ENCODE results near the gene OR51B4.

Gene OR51B4

DNA sequence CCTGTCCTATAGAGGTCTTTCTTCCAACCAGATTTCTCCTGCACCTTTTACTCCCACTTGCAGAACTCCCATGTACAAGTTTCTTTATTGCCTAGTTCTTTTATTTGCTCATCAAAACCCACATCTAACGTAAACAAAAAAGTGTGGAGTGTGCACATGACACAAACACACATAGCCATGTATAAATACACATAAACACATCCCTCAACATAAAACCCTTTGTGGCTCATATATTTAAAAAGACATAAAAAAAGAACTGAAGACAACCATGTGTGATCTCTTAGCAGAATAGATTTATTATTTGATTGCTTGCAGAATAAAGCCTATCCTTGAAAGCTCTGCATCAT, 48.9 kb downstream of the OR51B4 start:
- no peak overlapping the region for H3K4me3 ChIP-seq (ENCODE audit: low read depth, low read length)
- TF ChIP-seq, protein P1, sequence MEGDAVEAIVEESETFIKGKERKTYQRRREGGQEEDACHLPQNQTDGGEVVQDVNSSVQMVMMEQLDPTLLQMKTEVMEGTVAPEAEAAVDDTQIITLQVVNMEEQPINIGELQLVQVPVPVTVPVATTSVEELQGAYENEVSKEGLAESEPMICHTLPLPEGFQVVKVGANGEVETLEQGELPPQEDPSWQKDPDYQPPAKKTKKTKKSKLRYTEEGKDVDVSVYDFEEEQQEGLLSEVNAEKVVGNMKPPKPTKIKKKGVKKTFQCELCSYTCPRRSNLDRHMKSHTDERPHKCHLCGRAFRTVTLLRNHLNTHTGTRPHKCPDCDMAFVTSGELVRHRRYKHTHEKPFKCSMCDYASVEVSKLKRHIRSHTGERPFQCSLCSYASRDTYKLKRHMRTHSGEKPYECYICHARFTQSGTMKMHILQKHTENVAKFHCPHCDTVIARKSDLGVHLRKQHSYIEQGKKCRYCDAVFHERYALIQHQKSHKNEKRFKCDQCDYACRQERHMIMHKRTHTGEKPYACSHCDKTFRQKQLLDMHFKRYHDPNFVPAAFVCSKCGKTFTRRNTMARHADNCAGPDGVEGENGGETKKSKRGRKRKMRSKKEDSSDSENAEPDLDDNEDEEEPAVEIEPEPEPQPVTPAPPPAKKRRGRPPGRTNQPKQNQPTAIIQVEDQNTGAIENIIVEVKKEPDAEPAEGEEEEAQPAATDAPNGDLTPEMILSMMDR (IDR thresholded peaks at IDR 0.05; ENCODE audit: low read depth, low read length, missing control alignments): no peak
- no peak for DNase-seq (ENCODE audit: low read depth)
- in situ Hi-C loops (cut with HindIII; ENCODE audit: low sequenced_read_pairs): no loop called here

DNA sequence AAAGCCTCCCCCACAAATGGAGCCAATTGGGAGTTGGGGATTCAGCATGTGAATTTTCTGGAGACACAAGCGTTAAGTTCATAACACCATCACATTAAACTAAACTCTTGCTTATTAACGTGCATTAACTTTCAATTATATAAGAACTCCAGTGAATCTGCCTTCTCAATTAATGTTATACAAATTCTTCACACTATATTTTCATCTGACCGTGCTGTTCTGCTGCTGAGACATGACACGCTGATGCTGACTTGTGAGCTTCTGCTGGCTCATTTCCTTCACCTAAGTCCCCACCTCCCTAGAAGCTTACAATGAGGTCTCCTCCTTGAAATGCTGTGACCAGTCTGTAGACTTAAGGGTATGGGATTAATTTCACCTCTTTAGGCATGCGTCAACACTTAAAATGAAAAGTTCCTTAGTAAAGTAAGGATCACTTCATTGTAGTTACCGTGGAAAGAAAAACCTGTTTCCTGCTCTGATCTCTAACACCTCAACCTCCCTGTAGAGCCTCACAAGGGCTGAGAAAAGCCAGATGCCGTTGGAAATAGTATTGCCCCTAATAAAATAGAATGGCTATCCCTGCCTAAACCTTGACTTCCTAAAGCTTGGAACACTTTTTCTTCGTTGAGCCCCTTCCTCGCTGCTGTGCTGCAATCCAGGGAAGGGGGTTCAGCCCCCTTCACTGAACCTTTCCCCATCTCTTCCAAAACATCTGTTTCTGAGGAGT, 49.4 kb downstream of the OR51B4 start:
- DNase-seq (ENCODE audit: low read depth): no peak
- TF ChIP-seq, protein P1 (IDR thresholded peaks at IDR 0.05; ENCODE audit: low read depth, low read length, missing control alignments): no peak
- in situ Hi-C loops (cut with HindIII; ENCODE audit: low sequenced_read_pairs): no loop called here
- no peak overlapping the region for H3K4me3 ChIP-seq (ENCODE audit: low read depth, low read length)

DNA sequence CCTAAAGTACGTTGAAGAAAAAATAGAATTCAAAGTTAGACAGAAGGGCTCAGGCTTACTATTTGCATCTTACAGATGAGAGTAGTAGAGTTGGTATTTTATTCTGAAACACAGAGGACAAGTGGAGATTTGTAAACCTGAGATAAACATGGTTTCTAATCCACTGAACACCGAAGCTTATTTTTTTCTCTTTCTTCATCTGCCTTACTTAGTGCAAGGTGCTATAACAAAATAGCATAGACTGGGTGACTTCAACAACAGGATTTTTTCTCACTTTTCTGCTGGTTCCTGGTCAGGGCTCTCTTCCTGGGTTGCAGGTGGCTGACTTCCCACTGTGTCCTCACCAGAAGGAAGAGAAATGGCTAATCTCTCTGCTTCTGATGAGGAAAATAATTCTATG, 50.0 kb downstream of the OR51B4 start:
- in situ Hi-C loops (cut with HindIII; ENCODE audit: low sequenced_read_pairs): no loop called here
- TF ChIP-seq, protein P1 (IDR thresholded peaks at IDR 0.05; ENCODE audit: low read depth, low read length, missing control alignments): no peak
- no peak for DNase-seq (ENCODE audit: low read depth)
- no peak overlapping the region for H3K4me3 ChIP-seq (ENCODE audit: low read depth, low read length)
